ENCODE measurements around the gene C10orf95.

The C10orf95 gene

DNA sequence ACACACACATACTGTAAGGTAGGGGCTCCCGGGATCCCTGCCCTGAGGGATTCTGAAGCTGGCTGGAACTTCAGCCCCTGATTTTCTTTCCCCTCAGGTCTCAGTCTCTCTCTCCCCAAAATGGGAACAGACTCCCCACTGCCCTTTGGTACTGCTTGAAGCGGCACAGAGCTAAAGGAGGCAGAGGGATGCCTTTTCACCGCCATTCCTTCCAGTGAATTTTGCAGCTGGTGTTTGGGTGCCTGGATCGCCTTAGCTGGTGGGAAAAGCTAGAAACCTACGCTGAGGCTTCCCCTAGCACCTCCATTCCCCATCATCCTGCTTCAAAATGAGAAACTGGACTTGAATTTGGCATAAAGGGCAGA lies 16.2 kb downstream of the C10orf95 start:
- DNase-seq (ENCODE audit: low spot score) = no peak
- no peak for FAIRE-seq

DNA sequence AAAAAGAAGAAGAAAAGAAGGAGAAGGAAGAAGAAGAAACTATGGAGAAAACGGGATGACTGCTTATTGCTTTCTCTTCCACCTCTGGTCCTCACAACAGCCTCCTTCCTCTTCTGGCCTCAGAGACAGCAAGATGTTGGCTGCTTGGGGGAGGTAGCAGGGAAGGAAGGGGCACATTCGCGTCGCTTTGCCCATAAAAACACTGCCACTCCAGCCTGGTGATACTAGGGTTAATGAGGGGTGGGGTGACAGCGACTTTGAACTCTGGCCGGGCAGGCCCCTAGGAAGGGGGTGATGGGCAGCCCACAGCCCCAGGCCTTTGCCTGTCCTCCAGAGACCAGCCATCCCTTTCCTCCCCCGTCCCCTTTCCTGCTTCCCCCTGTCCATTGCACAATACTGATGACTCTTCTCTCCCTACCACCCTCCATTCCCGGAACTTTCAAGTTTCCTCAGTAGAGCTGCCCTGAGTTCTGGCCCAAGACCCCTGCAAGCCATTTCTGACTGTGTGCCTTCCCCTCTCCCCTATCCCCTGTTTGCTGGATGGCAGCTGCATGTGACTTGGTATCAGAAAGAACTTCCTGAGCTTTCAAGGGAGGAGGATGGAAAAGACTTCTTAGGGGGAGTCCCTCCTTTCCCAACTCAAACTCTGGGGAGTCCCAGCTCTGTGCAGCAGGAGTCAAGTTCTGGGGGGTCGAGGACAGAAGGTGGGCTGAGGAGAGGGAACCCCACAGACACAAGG lies 16.8 kb downstream of the C10orf95 start:
- FAIRE-seq (no peak), DNase-seq (ENCODE audit: low spot score) (no peak)

DNA sequence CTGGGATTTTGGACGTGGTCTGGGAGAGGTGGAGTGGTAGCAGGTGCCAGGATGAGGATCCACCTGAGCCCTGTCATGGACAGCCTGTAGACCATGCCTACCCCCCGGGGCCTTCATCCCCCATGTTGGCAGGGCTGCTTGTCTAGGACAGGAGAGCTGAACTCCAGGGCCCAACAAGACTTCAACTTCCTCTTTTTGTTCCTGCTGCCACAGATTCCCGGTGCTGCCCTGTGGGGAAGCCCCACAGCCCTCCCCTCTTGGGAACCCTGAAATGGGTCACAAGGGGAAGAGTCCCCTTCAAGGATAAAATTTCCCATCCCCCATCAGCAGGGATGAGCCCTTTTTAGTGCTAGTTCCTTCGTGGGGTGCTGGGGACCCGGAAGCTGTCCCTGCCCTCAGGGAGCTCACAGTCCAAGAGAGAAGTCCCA lies 17.7 kb downstream of the C10orf95 start:
- FAIRE-seq (no peak), DNase-seq (ENCODE audit: low spot score) (no peak)

DNA sequence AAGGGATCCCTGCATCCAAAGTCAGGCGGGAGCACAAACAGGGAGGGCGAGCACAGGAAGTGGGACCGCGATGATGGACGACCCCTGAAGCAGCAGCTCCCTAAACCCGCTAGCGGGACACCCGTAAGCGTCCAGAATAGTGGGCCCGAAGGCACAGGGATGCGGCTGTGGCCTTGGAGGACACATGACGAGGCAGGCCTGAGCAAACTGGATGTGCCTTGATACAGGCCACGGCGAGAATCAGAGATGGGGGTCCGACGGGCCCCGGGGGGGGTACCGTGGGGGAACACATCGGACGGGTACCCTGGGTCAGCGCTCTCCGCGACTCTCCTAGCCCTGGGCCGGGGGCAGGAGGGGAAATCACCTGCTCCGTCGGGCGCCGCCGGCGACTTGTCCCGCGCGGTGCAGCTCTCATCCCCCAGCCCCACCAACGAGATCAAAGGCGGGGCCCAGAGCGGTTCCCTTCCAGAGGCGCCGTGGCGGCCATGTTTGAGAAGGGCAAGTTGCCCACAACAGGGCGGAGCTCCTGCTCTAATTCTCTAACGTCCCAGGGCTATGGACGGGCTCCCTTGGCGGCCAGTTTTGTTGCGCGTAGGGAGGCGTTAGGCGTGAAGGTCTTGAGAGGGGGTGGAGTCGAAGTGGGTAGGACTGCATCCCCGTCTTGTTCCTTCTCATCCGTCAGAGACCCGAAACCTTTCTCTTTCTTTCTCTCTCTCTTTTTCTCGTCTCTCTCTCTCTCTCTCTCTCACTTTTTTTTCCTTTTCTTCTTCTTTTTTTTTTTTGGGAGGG lies 19.0 kb downstream of the C10orf95 start, which contains the start of gene CUEDC2:
TSS of gene CUEDC2 (minus strand) at position 413 of the 789 bp plus-strand sequence. CDS start 7,386 bp downstream, outside the sequence.
- FAIRE-seq (peak; percentile 20), DNase-seq (ENCODE audit: low spot score) (peak; percentile 95)

DNA sequence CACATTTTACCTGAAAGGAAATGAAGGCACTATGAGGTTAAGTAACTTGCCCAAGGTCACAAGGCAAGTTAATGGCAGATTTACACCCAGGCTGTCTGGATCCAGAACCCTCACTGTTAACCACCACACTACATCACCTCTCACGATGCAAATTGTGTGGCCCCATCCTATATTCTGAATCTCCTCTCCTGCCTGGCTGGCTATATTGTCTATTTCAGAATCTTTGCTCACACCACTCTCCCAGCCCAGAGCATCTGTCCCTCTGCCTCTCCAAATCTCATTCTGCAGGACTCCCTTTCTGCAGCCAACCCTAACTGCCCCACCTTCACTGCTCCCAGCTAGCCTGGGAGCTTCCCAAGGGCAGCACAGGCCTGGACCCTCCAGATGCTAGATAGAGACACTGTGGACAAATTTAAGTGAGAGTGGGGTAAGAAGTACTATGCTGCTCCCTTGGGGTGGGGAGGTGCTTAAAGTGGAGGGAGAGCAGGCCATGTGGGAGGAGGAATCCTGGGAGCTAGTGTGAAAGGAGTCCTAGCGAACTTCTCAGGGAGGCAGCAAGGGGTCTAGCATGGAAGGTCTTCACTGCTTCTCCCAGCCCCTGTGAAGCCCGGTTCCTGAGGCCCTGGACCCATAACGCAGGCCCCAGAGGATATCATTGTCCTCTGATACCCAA lies 19.8 kb downstream of the C10orf95 start:
- peak; percentile 38 for DNase-seq (ENCODE audit: low spot score)
- no peak for FAIRE-seq

DNA sequence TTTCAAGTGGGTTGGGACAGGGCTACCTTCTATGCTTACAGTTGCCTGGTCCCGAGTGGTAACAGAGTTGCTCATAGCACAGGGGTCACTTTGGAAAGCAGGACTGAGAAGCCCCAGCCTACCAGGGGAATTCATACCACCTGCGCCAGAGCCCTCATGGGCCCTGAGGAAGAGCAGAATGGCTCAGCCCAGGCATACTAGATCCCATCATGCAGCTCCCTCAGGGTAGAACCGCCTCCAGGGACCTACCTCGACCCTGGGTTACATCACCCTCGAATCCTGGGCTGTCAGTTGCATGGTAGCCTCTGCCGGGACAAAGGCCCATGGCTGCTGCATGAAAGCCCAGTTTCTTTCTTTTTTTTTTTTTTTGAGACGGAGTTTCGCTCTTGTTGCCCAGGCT lies 21.9 kb downstream of the C10orf95 start:
- FAIRE-seq = no peak
- no peak for DNase-seq (ENCODE audit: low spot score)

DNA sequence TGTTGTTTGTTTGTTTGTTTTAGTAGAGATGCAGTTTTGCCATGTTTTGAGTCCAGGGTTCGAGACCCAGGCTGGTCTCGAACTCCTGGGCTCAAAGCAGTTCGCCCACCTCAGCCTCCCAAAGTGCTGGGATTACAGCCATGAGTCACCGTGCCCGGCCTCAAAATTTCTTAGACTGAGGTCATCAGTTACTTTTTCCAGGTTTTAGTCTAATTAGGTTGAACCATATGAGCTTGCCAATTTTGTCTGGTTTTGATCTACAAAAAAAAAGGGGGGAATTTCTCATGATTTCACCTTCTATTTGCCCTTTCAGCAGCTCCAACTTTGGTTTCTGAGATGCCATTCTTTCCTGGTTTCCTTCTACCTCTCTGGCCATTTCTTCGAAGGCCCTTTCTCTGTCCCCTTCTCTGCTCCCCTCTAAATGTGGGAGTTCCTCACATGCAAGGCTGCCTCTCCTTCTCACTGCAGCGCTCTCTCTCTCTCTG lies 24.5 kb downstream of the C10orf95 start:
- FAIRE-seq = no peak

DNA sequence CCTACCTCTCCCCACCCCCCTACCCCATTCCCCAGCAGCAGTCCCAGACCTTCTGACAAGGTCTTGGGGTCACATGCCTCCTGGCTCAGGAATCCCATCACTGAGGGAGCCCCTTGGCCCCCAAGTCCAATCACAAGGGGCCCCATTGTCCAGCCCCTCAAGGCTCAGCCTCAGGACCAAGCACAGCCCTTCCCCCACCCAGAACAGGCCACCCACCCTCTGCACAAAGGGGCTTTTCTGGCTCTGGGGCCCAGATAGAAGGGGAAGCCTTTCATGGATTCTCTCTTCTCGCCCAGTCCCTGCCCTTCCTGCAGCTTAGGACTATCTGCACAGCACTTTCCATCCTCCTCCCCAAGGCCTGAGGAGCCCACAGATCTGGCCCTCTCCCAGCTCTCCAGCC lies 25.9 kb downstream of the C10orf95 start:
- FAIRE-seq (no peak), DNase-seq (ENCODE audit: low spot score) (no peak)

More for the DNA sequence above, 24.5 kb downstream of the C10orf95 start:
- DNase-seq (ENCODE audit: low spot score) = no peak

DNA sequence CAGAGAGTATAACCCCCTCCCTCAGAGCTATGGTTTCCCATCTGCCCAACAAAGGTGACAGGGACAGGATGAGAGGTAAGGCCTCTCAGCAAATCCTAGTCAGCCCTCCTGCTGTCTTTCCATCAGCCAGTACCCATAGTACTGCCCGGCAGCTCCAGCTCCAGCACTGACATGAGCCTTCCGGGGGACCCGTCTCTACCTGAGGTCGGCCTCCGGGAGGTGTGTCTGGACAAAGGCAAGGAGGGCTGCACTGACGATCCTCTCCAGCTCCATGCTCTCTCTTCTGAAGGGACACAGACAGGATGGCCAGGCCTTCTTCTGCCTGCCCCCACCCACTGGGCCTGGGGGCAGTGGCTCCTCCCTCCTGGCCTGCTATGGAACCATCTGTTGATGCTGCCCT lies 26.4 kb downstream of the C10orf95 start:
- no peak for FAIRE-seq
- DNase-seq (ENCODE audit: low spot score) = no peak

DNA sequence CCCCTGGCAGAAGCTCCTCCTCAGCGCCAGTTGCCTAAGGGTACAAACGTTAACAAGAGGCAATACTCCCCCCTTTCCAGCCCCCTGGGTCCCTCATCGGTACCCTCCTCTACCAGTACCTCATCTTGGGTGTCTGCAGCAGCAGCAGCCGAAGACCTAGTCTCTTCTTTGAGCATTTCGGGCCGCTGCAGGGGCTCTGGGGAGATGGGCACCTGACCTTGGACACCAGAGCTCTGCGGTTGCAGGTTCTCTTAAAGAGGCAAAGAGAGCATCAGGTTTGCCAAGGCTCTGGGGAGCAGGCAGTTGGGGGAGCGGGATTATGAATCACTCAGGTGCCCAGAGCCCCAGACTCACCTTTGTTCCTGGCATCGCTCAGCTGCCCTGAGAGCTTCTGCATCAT lies 27.2 kb downstream of the C10orf95 start:
- FAIRE-seq (no peak), DNase-seq (ENCODE audit: low spot score) (no peak)

DNA sequence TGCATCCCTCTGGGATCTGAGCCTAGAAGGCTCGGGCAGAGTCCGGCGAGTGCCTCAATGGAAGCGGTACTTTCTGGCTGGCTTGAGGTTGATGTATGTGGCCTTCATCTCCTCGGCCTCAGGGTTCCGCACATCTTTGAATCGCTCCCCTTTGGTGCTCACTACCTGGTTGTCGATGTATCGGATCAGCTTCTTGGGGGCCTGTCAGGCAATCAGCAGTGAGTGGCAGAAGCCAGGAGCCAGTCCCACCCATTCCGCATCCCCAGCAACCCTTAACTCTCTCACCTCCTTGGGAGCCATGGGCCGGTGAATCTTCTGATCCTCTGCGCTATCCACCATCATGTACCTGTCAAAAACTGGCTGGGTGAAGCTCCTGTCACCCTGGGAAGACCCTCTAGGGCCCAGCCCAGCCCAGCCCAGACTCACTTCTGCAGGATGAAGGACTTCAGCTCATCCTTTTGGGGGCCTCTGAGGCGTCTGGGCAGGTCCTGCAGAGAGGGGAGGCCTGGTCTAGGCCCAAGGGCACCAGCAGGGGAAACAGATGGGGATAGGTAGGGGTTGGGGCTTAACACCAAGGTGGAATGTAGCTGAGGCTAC lies 27.9 kb downstream of the C10orf95 start:
- FAIRE-seq (no peak), DNase-seq (ENCODE audit: low spot score) (no peak)

DNA sequence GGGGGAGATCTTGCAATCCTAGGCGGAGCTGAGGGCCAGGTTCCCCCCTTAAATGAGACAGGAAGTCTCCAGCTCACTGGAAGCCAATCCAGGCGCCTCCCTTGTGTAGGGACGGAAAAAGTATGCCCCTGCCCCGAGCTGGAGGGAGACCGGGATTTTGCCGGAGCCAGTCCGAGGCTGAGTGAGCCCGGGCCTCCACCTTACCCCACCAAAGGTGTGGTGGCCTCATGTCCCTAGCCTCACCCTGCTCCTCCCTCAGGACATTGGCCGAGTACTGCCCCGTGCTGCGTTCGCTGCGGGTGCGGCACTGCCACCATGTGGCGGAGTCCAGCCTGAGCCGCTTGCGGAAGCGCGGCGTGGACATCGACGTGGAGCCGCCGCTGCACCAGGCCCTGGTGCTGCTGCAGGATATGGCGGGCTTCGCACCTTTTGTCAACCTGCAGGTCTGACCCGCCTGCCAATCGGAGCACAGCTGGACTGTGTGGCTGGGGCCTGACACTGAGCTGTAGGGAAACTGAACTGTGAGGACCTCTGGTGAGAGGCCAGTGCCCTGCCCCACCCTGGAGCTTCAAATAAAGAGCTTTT lies 28.7 kb downstream of the C10orf95 start:
- DNase-seq (ENCODE audit: low spot score) (peak; percentile 75), FAIRE-seq (peak; percentile 56)

DNA sequence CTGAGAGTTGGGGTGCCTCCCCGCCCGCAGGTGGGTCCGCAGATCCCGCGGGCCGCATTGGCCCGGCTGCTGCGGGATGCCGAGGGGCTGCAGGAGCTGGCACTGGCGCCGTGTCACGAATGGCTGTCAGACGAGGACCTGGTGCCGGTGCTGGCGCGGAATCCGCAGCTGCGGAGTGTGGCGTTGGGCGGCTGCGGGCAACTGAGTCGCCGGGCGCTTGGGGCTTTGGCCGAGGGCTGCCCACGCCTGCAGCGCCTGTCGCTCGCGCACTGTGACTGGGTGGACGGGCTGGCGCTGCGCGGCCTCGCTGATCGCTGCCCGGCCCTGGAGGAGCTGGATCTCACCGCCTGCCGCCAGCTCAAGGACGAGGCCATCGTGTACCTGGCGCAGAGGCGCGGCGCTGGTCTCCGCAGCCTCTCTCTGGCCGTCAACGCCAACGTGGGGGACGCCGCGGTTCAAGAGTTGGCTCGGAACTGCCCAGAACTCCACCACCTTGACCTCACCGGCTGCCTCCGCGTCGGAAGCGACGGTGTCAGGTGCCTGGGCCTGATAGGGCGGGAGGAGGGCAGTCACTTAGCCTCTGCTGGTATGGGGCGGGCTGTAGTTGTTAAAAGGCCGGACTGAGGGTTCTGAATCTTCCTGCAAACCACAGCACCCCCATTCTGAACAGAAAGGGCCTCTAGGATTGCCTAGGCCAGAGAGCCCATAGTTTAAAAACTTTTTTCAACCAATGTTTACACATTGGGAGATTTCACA lies 29.4 kb downstream of the C10orf95 start:
- FAIRE-seq = no peak
- no peak for DNase-seq (ENCODE audit: low spot score)

DNA sequence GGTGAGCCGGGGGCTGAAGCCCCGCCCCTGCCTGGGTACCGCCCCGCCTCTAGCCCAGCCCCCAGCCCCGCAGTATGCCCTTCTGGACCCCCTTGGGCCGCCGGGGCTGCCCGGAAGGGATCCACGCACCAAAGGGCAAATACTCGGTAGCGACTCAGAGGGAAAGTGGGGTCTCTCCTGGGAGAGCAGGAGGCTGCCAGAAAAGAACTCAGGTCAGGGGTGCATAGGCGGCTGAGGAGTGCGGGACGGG lies 29.9 kb downstream of the C10orf95 start:
- DNase-seq (ENCODE audit: low spot score) = no peak
- FAIRE-seq = no peak

DNA sequence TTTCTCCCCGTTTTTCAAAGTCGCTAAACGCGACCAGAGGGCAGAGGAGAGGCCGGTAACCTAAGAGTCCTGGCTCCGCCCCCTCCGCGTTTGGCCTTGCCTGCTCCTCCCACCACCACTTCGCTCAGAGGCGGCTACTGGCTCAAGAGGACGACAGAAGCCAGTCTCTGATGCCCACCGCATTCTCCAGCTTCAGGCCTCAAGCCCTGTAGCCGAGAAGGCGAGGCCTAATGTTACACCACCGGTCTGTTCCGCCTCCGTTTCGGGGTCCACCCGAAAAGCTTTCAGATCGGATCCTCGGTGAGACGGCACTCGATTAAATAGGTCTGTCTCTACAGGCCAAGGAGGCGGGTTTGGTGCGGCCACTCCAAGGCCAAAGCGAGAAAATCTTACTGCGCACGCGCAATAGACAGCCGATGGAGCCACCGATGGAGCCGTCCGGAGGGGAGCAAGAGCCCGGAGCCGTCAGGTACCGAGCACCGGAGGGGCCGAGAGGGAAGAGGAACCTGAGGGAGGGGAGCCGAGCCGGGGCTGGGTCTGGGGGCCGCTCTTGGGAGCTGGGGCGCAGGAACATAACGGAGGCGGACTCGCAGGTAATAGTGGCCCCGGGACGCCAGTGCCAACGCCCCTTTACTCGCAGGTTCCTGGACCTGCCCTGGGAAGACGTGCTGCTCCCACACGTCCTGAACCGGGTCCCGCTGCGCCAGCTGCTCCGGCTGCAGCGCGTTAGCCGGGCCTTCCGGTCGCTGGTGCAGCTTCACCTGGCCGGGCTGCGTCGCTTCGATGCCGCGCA lies 30.4 kb downstream of the C10orf95 start, which contains the start of gene FBXL15:
TSS of gene FBXL15 (plus strand) at position 123 of the 793 bp plus-strand sequence. CDS start at position 417, 294 bp downstream.
- FAIRE-seq (peak; percentile 92), DNase-seq (ENCODE audit: low spot score) (peak; percentile 96)

DNA sequence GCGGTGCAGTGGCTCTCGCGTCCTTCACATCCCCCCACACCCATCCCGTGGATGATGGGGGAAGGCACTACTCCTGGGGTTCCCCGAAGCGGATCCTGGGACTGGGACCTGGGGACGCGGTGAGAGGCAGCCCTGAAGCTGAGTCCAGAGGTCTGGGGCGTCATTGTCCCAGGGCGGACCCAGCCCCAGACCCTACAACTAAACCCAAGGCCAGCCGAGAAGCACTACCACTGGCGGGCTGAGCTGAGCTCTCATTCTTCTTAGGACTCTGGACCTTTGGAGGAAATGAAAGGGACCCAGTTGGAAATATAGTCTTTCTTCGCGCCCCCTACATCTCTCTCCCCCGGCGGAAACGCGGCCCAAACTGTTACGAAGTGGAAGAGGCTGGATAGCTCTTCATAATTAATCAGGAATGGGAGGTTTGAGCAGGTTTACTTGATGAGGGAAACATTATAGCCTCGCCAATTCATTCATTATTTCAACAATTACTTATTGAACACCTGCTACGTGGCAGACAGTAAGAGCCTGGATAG lies 31.1 kb downstream of the C10orf95 start:
- FAIRE-seq = no peak
- DNase-seq (ENCODE audit: low spot score) = no peak

DNA sequence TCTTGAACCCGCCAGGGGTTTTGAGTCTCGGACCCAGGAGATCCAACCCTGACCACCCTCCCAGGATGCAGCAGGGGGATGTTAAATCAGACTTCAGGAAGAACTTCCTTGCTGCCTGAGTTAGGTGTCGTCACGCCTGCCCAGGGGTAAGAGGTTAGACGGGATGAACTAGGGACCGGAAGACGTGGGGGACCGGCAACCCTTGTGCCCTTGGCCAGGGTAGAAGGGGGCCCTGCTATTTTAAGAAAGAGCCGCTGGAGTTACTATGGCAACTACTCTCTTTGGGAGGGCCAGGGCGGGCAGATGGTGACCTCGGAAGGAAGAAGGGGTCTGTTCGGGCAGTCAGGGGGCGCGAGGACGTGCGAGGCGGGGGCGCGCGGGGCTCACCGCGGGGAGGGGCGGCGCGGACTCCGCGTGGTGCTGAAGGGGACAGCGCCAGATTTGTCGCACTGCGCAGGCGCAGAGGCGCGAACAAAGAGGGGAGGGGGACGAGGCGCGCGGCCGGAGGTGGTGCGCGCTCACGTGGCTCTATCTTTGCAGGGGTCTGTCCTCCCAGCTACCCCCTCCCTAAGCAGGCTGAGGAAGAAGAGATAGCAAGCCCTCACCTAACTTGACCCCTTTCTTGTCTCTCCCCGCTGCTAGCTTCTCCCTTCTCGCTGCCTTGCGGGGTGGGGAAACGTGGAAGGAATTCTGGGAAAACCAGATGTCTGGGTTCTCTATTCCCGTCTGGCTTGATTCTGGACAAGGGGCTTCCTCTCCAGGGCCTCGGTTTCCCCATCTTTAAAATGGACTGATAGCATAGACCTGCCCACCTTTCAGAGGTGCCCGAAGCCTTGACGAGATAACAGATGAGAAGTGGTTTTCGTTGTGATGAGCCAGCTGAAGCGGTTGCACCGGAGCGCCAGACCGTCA lies 31.8 kb downstream of the C10orf95 start:
- DNase-seq (ENCODE audit: low spot score) (peak; percentile 82), FAIRE-seq (peak; percentile 87)

DNA sequence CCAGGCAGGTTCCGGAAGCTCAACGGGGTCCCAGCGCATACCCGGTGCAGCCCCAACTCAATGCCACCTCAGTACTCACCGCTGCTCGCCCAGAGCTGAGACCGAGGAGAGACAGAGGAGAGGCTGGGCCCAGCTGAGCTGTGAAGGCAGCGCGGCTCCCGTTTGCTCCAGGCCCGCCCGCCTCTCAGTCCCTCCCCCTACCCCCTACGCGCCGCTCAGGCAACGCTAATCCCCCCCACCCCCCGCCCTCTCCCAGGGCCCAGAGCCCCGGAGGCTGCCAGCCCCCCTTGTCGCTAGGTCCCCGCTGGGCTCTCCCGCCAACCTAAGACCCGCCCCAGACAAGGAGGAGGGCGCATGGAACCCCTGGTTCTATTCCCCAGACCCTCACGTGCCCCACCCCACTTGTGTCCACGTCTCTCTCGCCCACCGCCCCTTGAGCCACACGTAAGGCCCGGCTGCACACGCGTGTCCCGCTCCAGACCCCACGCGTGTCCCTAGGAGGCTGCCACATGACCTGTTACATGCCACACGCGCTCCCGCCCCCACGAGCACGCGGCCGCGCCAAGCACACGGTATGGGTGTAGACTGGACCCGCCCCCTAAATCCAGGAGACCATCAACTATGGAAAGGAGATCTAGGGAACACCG lies 32.6 kb downstream of the C10orf95 start, which contains the start of gene PSD:
TSS of gene PSD (minus strand) at position 164 of the 647 bp plus-strand sequence. CDS start 1,747 bp downstream, outside the sequence.
- DNase-seq (ENCODE audit: low spot score) (no peak), FAIRE-seq (no peak)
